Heart right ventricle (tissue), 16 donors: Measurements from ENCODE around the gene AADACL3. TPM values are rescaled to one million over a fixed set of nuclear protein-coding genes. Genes with fewer than 3 reads are reported as not detected.
"Not testable (repeated sequence)": the region's sequence is repeated elsewhere in the genome, so short reads cannot be mapped to it uniquely, and the experiment has no call there.

Experiments used
- ATAC-seq, 8 donors: fragments of 200-7000 bp; cut with Tn5 transposase; one replicate each; pipeline ENCODE4 v1.9.1; 2020; ENCODE audit warnings: mild to moderate bottlenecking in 8 of 8, moderate library complexity in 8 of 8, moderate number of reproducible peaks in 1 of 8
- DNase-seq, 2 donors: peaks; one replicate each; pipeline ENCODE4 v3.0.0-alpha.2; 2020
- H3K27ac ChIP-seq, 10 donors: fragments of 200-600 bp; sonication (generic) in 2 of 10; one replicate each; pipeline versions ENCODE4 v1.5.0 to v1.8.0; 2020 to 2022; ENCODE audit warnings: mild to moderate bottlenecking in 3 of 10
- H3K27me3 ChIP-seq, 7 donors: fragments of 200-600 bp; one replicate each; pipeline ENCODE4 v1.8.0; 2021 to 2022; ENCODE audit warnings: mild to moderate bottlenecking in 2 of 7
- H3K36me3 ChIP-seq, 9 donors: fragments of 200-600 bp; sonication (generic) in 1 of 9; one replicate each; pipeline versions ENCODE4 v1.5.0 to v1.8.0; 2020 to 2022; ENCODE audit warnings: mild to moderate bottlenecking in 2 of 9
- H3K4me1 ChIP-seq, 9 donors: fragments of 200-600 bp; sonication (generic) in 1 of 9; one replicate each; pipeline versions ENCODE4 v1.5.0 to v1.8.0; 2020 to 2022; ENCODE audit warnings: mild to moderate bottlenecking in 4 of 9
- H3K4me3 ChIP-seq, 10 donors: fragments of 200-600 bp; sonication (generic) in 2 of 10; one replicate each; pipeline versions ENCODE4 v1.5.0 to v1.8.0; 2020 to 2022; ENCODE audit warnings: mild to moderate bottlenecking in 7 of 10, moderate library complexity in 2 of 10
- H3K9me3 ChIP-seq, 11 donors: fragments of 200-600 bp in 10 of 11; sonication (generic) in 2 of 11; one replicate each; pipeline versions ENCODE4 v1.5.0 to v1.8.0; 2013 to 2022; ENCODE audit warnings: mild to moderate bottlenecking in 2 of 11, control low read depth in 1 of 11, moderate library complexity in 1 of 11
- WGBS, 2 donors: extraction: QIAGEN DNeasy Blood & Tissue Kit; methylation state at CpG; one replicate each; pipeline ENCODE4 v1.1.7; 2013; ENCODE audit warnings: inconsistent platforms in 1 of 2; 5-methylcytosine and 5-hydroxymethylcytosine counted together
- intact Hi-C, 10 donors: fragments of 100-400 bp; cut with DNase I; formaldehyde crosslinking; loops; one replicate each; pipeline versions ENCODE4 v1.11.1 to v1.14.2; 2022
- long read RNA-seq, 3 donors: library from polyadenylated mRNA; unstranded; transcript quantifications; one replicate each; pipeline ENCODE4 v2.0.0, GENCODE V29; 2020 to 2021
- polyA plus RNA-seq, 2 donors: library from polyadenylated mRNA; stranded (reverse); fragments of 200-250 nt; gene quantifications; one replicate each; pipeline ENCODE4 v1.2.3, GENCODE V29; 2013
- total RNA-seq, 10 donors: library from RNA; stranded (reverse); fragmentation: NEBNext Ultra II Directional in 3 of 10; extraction: Animal tissue kit (Norgen Biotek cat#: 25700) in 3 of 10; gene quantifications; one replicate each; pipeline versions ENCODE4 v1.2.1 to v1.2.4, GENCODE V29; 2021 to 2023
- TF ChIP-seq, protein P1 (sequence below), 9 donors: fragments of 200-600 bp; sonication (generic) in 2 of 9; IDR thresholded peaks; one replicate each; pipeline versions ENCODE4 v1.5.0 to v1.8.0; 2021 to 2022; ENCODE audit warnings: antibody characterized with exemption in 9 of 9, mild to moderate bottlenecking in 5 of 9, moderate library complexity in 1 of 9
- donor health status: Arrhythmogenic right ventricular cardiomyopathy.
- donor health status: ischemic (EF 13 %, LVEDD 7.1; RV severe dilation, severe dysfunction).
- donor health status: healthy with polysubstance abuse.
- donor health status: DM: no; HTN: yes; CAD: no.
- donor health status: DM: no; HTN: no; CAD: no.
- donor health status: ischemic (EF 25% LVEDD 6.9; RV normal size, moderate dysfunction).
- donor health status: ischemic (EF 25% LVEDD 5.7; RV mildly dilated, moderate dysfunction).
- donor health status: healthy.
- donor health status: DM: yes; HTN: yes; CAD: no.
- donor health status: Ischemic cardiomyopathy.
- donor health status: ischemic (EF 35%, LVEDD 5.7; RV mildly dilated, moderate dysfunction).
- donor health status: nonischemic (EF 11% LVEDD 7.7; RV severe dilation, severe dysfunction).
- donor health status: DM: yes; HTN: yes; CAD: no.
- donor health status: PGD.
- donor health status: ischemic (EF 29% LVEDD 5.4; RV normal size, mild dysfunction).
- donor health status: nonischemic (EF 23%, LVEDD 6.1; RV moderate dilation, normal function).

Gene AADACL3, protein sequence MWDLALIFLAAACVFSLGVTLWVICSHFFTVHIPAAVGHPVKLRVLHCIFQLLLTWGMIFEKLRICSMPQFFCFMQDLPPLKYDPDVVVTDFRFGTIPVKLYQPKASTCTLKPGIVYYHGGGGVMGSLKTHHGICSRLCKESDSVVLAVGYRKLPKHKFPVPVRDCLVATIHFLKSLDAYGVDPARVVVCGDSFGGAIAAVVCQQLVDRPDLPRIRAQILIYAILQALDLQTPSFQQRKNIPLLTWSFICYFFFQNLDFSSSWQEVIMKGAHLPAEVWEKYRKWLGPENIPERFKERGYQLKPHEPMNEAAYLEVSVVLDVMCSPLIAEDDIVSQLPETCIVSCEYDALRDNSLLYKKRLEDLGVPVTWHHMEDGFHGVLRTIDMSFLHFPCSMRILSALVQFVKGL
- not detected for total RNA-seq
- not detected for polyA plus RNA-seq
- long read RNA-seq, donor 1 = 0 reads
- long read RNA-seq, donor 2 = 0 reads
- long read RNA-seq, donor 3 = 0 reads

DNA sequence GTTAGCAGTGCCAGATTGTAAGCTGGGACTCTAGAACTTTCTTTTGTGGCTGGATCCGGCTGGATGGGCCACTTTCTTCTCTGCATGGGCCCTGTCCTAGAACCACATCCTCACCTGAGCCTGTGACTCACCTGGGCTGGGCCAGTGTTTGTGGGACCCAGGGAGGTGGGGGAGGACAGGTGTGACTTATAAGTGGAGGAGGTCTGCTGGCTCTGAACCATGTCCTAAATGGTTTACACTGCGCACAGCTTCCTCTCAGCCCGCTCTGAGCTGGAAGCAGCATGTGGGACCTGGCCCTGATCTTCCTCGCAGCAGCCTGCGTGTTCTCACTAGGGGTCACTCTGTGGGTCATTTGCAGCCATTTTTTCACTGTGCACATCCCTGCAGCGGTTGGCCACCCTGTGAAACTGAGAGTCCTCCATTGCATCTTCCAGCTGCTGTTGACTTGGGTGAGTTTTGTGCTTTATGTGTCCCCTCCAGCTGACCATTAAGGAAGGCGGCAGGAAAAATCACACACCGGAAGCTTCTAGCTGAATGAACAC, at the start of gene AADACL3:
AADACL3 (plus strand) TSS at position 215 of the 542 bp plus-strand sequence; CDS start at position 282, 67 bp downstream.
- Histone ChIP-seq H3K9me3 (no peaks in the 10 kb centered on the region), H3K4me1 (no peaks in the 10 kb centered on the region), H3K36me3 (no peaks in the 10 kb centered on the region), H3K4me3 (no peak within 1 kb of the TSS), H3K27ac (no peak within 1 kb of the TSS), H3K27me3 (peaks cover 0 to 14% (median 0%) of the 10 kb centered on the region in 7 donors)
- ATAC-seq (no peak), DNase-seq (no peak)
- 77 to 82% methylated on average over 8 of the region's 8 CpGs for WGBS, 2 donors
- TF ChIP-seq, protein P1, sequence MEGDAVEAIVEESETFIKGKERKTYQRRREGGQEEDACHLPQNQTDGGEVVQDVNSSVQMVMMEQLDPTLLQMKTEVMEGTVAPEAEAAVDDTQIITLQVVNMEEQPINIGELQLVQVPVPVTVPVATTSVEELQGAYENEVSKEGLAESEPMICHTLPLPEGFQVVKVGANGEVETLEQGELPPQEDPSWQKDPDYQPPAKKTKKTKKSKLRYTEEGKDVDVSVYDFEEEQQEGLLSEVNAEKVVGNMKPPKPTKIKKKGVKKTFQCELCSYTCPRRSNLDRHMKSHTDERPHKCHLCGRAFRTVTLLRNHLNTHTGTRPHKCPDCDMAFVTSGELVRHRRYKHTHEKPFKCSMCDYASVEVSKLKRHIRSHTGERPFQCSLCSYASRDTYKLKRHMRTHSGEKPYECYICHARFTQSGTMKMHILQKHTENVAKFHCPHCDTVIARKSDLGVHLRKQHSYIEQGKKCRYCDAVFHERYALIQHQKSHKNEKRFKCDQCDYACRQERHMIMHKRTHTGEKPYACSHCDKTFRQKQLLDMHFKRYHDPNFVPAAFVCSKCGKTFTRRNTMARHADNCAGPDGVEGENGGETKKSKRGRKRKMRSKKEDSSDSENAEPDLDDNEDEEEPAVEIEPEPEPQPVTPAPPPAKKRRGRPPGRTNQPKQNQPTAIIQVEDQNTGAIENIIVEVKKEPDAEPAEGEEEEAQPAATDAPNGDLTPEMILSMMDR (IDR thresholded peaks at IDR 0.05) = no peak
- intact Hi-C loops = no loop called here

DNA sequence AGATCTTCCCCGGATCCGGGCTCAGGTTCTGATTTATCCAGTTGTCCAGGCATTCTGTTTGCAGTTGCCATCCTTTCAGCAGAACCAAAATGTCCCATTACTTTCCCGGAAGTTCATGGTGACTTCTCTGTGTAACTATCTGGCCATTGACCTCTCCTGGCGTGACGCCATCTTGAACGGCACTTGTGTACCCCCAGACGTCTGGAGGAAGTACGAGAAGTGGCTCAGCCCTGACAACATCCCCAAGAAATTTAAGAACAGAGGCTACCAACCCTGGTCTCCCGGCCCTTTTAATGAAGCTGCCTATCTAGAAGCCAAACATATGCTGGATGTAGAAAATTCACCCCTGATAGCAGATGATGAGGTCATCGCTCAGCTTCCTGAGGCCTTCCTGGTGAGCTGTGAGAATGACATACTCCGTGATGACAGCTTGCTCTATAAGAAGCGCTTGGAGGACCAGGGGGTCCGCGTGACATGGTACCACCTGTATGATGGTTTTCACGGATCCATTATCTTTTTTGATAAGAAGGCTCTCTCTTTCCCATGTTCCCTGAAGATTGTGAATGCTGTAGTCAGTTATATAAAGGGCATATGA, 49.7 kb upstream of the AADACL3 start:
- Histone ChIP-seq H3K9me3 (peaks cover 0 to 22% (median 4%) of the 10 kb centered on the region in 11 donors), H3K4me1 (no peaks in the 10 kb centered on the region), H3K36me3 (no peaks in the 10 kb centered on the region), H3K4me3 (no peak overlapping the region), H3K27me3 (no peaks in the 10 kb centered on the region), H3K27ac (no peak overlapping the region)
- 55 to 57% methylated on average over 15 of the region's 15 CpGs for WGBS, 2 donors
- intact Hi-C loops = loop anchor here in 1 of 10 donors (10.0 kb wide), 1 partner anchor 351 kb away; no protein-coding TSS in a partner anchor
- DNase-seq (no peak), ATAC-seq (no peak)
- TF ChIP-seq, protein P1 (IDR thresholded peaks at IDR 0.05) = no peak

DNA sequence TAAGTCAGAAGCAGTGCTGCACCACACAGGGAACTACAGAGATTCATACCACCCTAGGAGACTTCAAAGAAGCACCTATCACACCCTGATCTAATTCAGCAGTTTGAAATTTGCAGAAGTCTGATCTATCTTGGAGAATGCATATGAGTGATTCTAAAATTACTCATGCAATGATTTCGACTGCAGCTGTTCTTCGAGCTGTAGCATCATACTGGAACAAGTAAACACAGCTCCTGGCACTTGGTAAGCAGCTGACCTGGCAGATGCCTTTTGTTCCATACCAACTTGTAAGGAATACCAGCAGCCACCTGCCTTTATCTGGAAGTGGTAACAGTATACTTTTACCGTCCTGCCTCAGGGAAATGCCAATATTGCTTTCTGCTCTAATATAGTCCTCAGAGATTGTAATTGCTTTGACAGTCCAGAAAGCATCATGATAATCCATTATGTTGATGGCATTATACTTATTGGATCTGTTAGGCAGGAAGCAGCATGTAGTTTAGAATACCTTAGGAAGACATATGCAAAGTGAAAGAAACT, 46.3 kb upstream of the AADACL3 start:
- TF ChIP-seq, protein P1 (IDR thresholded peaks at IDR 0.05) = no peak
- no peak overlapping the region for H3K27ac ChIP-seq
- no peaks in the 10 kb centered on the region for H3K4me1 ChIP-seq
- no peaks in the 10 kb centered on the region for H3K36me3 ChIP-seq
- no peak for DNase-seq
- intact Hi-C loops = loop anchor here in 2 of 10 donors (10.0 kb wide), 2 partner anchors 355 to 1475 kb away; no protein-coding TSS in a partner anchor
- 57 to 75% methylated on average over 3 of the region's 3 CpGs for WGBS, 2 donors
- no peak overlapping the region for H3K4me3 ChIP-seq
- ATAC-seq = no peak
- no peaks in the 10 kb centered on the region for H3K27me3 ChIP-seq
- peaks cover 0 to 15% (median 0%) of the 10 kb centered on the region in 11 donors for H3K9me3 ChIP-seq

DNA sequence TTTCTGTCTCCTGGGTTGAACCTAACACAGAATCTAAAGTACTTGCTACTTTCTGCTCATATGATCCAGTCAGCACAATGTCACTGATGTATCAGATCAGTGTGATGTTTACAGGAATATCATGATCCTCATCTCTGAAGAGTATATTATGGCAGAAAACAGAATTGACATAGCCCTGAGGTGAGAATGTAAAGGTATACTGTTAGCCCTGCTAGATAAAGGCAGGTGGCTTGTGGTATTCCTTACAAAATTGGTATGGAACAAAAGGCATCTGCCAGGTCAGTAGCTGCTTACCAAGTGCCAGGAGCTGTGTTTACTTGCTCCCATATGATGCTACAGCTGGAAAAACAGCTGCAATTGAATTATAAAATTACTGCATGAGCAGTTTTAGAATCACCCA, 41.6 kb upstream of the AADACL3 start:
- intact Hi-C loops = loop anchor here in 1 of 10 donors (10.0 kb wide), 1 partner anchor 1470 kb away; no protein-coding TSS in a partner anchor
- no peak for ATAC-seq
- peaks cover 0 to 7% (median 0%) of the 10 kb centered on the region in 9 donors for H3K4me1 ChIP-seq

DNA sequence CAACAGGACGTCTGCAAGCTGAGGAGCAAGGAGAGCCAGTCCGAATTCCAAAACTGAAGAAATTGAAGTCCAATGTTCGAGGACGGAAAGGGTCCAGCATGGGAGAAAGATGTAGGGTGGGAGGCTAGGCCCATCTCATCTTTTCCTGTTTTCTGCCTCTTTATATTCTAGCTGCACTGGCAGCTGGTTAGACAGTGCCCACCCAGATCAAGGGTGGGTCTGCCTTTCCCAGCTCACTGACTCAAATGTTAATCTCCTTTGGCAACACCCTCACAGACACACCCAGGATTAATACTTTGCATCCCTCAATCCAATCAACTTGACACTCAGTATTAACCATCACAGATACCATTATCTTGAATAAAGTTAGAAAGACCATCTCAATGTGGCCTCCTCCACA, 39.8 kb upstream of the AADACL3 start:
- not testable (repeated sequence) for ATAC-seq, DNase-seq, H3K36me3 ChIP-seq, H3K27me3 ChIP-seq, H3K4me1 ChIP-seq, H3K4me3 ChIP-seq, H3K27ac ChIP-seq
- 84 to 90% methylated on average over 4 of the region's 4 CpGs for WGBS, 2 donors
- intact Hi-C loops = loop anchor here in 1 of 10 donors (10.0 kb wide), 1 partner anchor 1469 kb away; no protein-coding TSS in a partner anchor
- H3K9me3 ChIP-seq = peaks cover 0 to 24% (median 0%) of the 10 kb centered on the region in 11 donors

More for the DNA sequence above, 41.6 kb upstream of the AADACL3 start:
- Histone ChIP-seq H3K27me3 (no peaks in the 10 kb centered on the region), H3K27ac (no peak overlapping the region), H3K36me3 (no peaks in the 10 kb centered on the region), H3K9me3 (peaks cover 0 to 11% (median 0%) of the 10 kb centered on the region in 11 donors), H3K4me3 (no peak overlapping the region)
- TF ChIP-seq, protein P1 (IDR thresholded peaks at IDR 0.05) = no peak
- DNase-seq = no peak
